ENCODE measurements around the gene ZDHHC9.
"Not testable (repeated sequence)": the region's sequence is repeated elsewhere in the genome, so short reads cannot be mapped to it uniquely, and the experiment has no call there.

The ZDHHC9 gene

DNA sequence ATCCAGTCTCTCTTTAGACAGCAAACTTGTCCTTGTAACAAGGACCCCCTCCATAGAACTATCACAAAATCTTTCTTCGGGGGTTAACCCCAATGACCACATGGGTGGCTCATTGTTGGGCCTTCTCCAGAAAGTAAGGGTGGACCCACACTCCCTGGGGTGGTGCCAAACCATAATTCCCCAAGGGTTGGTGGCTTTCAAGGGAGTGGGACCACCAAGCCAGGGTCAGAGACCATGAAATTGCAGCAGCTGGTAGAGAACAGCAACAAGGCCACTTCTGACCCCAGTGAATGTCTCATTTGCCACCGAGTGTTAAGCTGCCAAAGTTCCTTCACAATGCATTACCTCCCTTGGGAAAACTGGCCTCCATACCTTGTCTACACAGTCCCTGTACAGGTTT, 28.8 kb upstream of the ZDHHC9 start:
- H3K36me3 ChIP-seq (ENCODE audit: low read depth), result no peaks in the 10 kb centered on the region
- H3K4me1 ChIP-seq (ENCODE audit: insufficient read depth, poor library complexity, severe bottlenecking), result no peaks in the 10 kb centered on the region
- TF ChIP-seq, protein P1, sequence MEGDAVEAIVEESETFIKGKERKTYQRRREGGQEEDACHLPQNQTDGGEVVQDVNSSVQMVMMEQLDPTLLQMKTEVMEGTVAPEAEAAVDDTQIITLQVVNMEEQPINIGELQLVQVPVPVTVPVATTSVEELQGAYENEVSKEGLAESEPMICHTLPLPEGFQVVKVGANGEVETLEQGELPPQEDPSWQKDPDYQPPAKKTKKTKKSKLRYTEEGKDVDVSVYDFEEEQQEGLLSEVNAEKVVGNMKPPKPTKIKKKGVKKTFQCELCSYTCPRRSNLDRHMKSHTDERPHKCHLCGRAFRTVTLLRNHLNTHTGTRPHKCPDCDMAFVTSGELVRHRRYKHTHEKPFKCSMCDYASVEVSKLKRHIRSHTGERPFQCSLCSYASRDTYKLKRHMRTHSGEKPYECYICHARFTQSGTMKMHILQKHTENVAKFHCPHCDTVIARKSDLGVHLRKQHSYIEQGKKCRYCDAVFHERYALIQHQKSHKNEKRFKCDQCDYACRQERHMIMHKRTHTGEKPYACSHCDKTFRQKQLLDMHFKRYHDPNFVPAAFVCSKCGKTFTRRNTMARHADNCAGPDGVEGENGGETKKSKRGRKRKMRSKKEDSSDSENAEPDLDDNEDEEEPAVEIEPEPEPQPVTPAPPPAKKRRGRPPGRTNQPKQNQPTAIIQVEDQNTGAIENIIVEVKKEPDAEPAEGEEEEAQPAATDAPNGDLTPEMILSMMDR (IDR thresholded peaks at IDR 0.05; ENCODE audit: poor library complexity, severe bottlenecking), result no peak
- no peak for DNase-seq (ENCODE audit: low spot score)
- ATAC-seq (ENCODE audit: low read depth), result no peak
- no peaks in the 10 kb centered on the region for H3K9me3 ChIP-seq (ENCODE audit: severe bottlenecking)
- no peaks in the 10 kb centered on the region for H3K27me3 ChIP-seq (ENCODE audit: insufficient read depth, poor library complexity, severe bottlenecking)
- no peak overlapping the region for H3K27ac ChIP-seq (ENCODE audit: poor library complexity, severe bottlenecking)
- no peak overlapping the region for H3K4me3 ChIP-seq (ENCODE audit: severe bottlenecking)

DNA sequence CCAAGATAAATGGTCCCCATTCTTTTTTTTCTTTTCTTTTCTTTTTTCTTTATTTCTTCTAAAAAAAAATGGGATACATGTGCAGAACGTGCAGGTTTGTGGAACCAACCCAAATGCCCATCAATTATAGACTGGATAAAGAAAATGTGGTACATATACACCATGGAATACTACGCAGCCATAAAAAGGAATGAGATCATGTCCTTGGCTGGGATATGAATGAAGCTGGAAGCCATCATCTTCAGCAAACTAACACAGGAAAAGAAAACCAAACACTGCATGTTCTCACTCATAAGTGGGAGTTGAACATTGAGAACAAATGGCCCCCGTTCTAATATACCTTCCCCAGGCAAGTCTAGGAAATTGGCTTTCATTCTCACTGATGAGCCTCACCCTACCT, 22.6 kb upstream of the ZDHHC9 start:
- H3K27me3 ChIP-seq (ENCODE audit: insufficient read depth, poor library complexity, severe bottlenecking); H3K4me3 ChIP-seq (ENCODE audit: severe bottlenecking); DNase-seq (ENCODE audit: low spot score); H3K4me1 ChIP-seq (ENCODE audit: insufficient read depth, poor library complexity, severe bottlenecking); H3K36me3 ChIP-seq (ENCODE audit: low read depth); ATAC-seq (ENCODE audit: low read depth); H3K27ac ChIP-seq (ENCODE audit: poor library complexity, severe bottlenecking); H3K9me3 ChIP-seq (ENCODE audit: severe bottlenecking): not testable (repeated sequence)

GRCh38 chrX:129859134-129859533, 15.4 kb upstream of the ZDHHC9 start:
- H3K27ac ChIP-seq (ENCODE audit: poor library complexity, severe bottlenecking); DNase-seq (ENCODE audit: low spot score); H3K4me1 ChIP-seq (ENCODE audit: insufficient read depth, poor library complexity, severe bottlenecking); H3K36me3 ChIP-seq (ENCODE audit: low read depth); ATAC-seq (ENCODE audit: low read depth); H3K4me3 ChIP-seq (ENCODE audit: severe bottlenecking); H3K9me3 ChIP-seq (ENCODE audit: severe bottlenecking); H3K27me3 ChIP-seq (ENCODE audit: insufficient read depth, poor library complexity, severe bottlenecking): not testable (repeated sequence)

GRCh38 chrX:129851825-129852224, 8.1 kb upstream of the ZDHHC9 start:
- not testable (repeated sequence) for H3K4me3 ChIP-seq (ENCODE audit: severe bottlenecking); DNase-seq (ENCODE audit: low spot score); H3K36me3 ChIP-seq (ENCODE audit: low read depth); ATAC-seq (ENCODE audit: low read depth); H3K4me1 ChIP-seq (ENCODE audit: insufficient read depth, poor library complexity, severe bottlenecking); H3K27ac ChIP-seq (ENCODE audit: poor library complexity, severe bottlenecking); H3K9me3 ChIP-seq (ENCODE audit: severe bottlenecking); H3K27me3 ChIP-seq (ENCODE audit: insufficient read depth, poor library complexity, severe bottlenecking)

- Histone ChIP-seq H3K36me3 (ENCODE audit: low read depth) (peaks cover 2% of the 10 kb centered on the region; the same call in 1 of the 2 replicates), H3K27ac (ENCODE audit: poor library complexity, severe bottlenecking) (no peak overlapping the region), H3K27me3 (ENCODE audit: insufficient read depth, poor library complexity, severe bottlenecking) (no peaks in the 10 kb centered on the region), H3K4me1 (ENCODE audit: insufficient read depth, poor library complexity, severe bottlenecking) (no peaks in the 10 kb centered on the region), H3K4me3 (ENCODE audit: severe bottlenecking) (no peak overlapping the region), H3K9me3 (ENCODE audit: severe bottlenecking) (no peaks in the 10 kb centered on the region)
- no peak for ATAC-seq (ENCODE audit: low read depth)
- DNase-seq (ENCODE audit: low spot score), result no peak
- TF ChIP-seq, protein P1 (IDR thresholded peaks at IDR 0.05; ENCODE audit: poor library complexity, severe bottlenecking), result no peak
Observed at GRCh38 chrX:129846716-129847115, 3.0 kb upstream of the ZDHHC9 start.

- no peak overlapping the region for H3K27ac ChIP-seq (ENCODE audit: poor library complexity, severe bottlenecking)
- H3K4me1 ChIP-seq (ENCODE audit: insufficient read depth, poor library complexity, severe bottlenecking), result no peaks in the 10 kb centered on the region
- H3K36me3 ChIP-seq (ENCODE audit: low read depth), result peaks cover 9% of the 10 kb centered on the region; the same call in 1 of the 2 replicates
- DNase-seq (ENCODE audit: low spot score) (no peak), ATAC-seq (ENCODE audit: low read depth) (no peak)
- no peak overlapping the region for H3K4me3 ChIP-seq (ENCODE audit: severe bottlenecking)
- H3K9me3 ChIP-seq (ENCODE audit: severe bottlenecking), result no peaks in the 10 kb centered on the region
- H3K27me3 ChIP-seq (ENCODE audit: insufficient read depth, poor library complexity, severe bottlenecking), result no peaks in the 10 kb centered on the region
- TF ChIP-seq, protein P1 (IDR thresholded peaks at IDR 0.05; ENCODE audit: poor library complexity, severe bottlenecking), result no peak
Observed at GRCh38 chrX:129845616-129846190, 2.0 kb upstream of the ZDHHC9 start.
